HepG2 (cell line): Measurements from ENCODE around the gene RABL6. TPM values are rescaled to one million over a fixed set of nuclear protein-coding genes. Genes with fewer than 3 reads are reported as not detected.

ENCODE experiments used
- ATF4 ChIP-seq, 2 experiments: fragments of 450-650 bp in 1 of 2; sonication (generic) in 1 of 2; formaldehyde crosslinking; IDR thresholded peaks; 2 replicates each; pipeline versions ENCODE4 v1.5.0 to v1.8.0; 2020 to 2022; ENCODE audit warnings: mild to moderate bottlenecking in 1 of 2, missing genetic modification reagents in 1 of 2
- ATF7-NPFF ChIP-seq: sonication (generic); formaldehyde crosslinking; IDR thresholded peaks from 2 replicates; pipeline ENCODE4 v1.8.1; 2023; ENCODE audit warnings: mild to moderate bottlenecking, low read depth, missing genetic modification reagents, moderate library complexity
- IKZF5 ChIP-seq: IDR thresholded peaks from 2 replicates; pipeline ENCODE4 v1.6.1; 2018; ENCODE audit warnings: missing genetic modification reagents, mild to moderate bottlenecking, missing compliant biosample characterization
- MAFG ChIP-seq: sonication (generic); formaldehyde crosslinking; IDR thresholded peaks from 2 replicates; pipeline ENCODE4 v1.5.1; 2020; ENCODE audit warnings: mild to moderate bottlenecking, missing genetic modification reagents
- NFE2 ChIP-seq: sonication (generic); formaldehyde crosslinking; IDR thresholded peaks from 2 replicates; pipeline ENCODE4 v1.4.0; 2020; ENCODE audit warnings: missing genetic modification reagents
- NPAS2 ChIP-seq: sonication (generic); formaldehyde crosslinking; IDR thresholded peaks from 2 replicates; pipeline ENCODE4 v1.8.0; 2022; ENCODE audit warnings: mild to moderate bottlenecking, missing genetic modification reagents, borderline replicate concordance
- RBFOX2 ChIP-seq: fragments of 200-400 bp; formaldehyde crosslinking; IDR thresholded peaks from 2 replicates; pipeline ENCODE4 v1.6.1; 2017; ENCODE audit warnings: low read depth, mild to moderate bottlenecking, low read length
- TCF7 ChIP-seq: sonication (generic); IDR thresholded peaks from 2 replicates; pipeline ENCODE4 v1.6.1; 2016; ENCODE audit warnings: antibody characterized with exemption, low read depth
- THAP8 ChIP-seq: sonication (generic); formaldehyde crosslinking; IDR thresholded peaks from 2 replicates; pipeline ENCODE4 v1.5.1; 2020; ENCODE audit warnings: missing genetic modification reagents, mild to moderate bottlenecking, borderline replicate concordance
- YY1 ChIP-seq: IDR thresholded peaks from 2 replicates; pipeline ENCODE4 v1.6.1; 2011; ENCODE audit warnings: low read length, low read depth, moderate library complexity, mild to moderate bottlenecking; ENCODE audit not compliant: insufficient read depth, insufficient replicate concordance
- ZBTB37 ChIP-seq: sonication (generic); formaldehyde crosslinking; IDR thresholded peaks from 2 replicates; pipeline ENCODE4 v1.4.0; 2020; ENCODE audit warnings: mild to moderate bottlenecking, missing genetic modification reagents
- ZBTB7A ChIP-seq: sonication (generic); formaldehyde crosslinking; IDR thresholded peaks from 2 replicates; pipeline ENCODE4 v1.8.0; 2022; ENCODE audit warnings: mild to moderate bottlenecking, missing genetic modification reagents
- ZFP82 ChIP-seq: sonication (generic); formaldehyde crosslinking; IDR thresholded peaks from 2 replicates; pipeline ENCODE4 v1.5.1; 2020; ENCODE audit warnings: mild to moderate bottlenecking, missing genetic modification reagents, borderline replicate concordance
- ZNF143 ChIP-seq: sonication (generic); formaldehyde crosslinking; IDR thresholded peaks from 2 replicates; pipeline ENCODE4 v1.4.0; 2020; ENCODE audit warnings: missing genetic modification reagents
- ZNF234 ChIP-seq: sonication (generic); formaldehyde crosslinking; conservative IDR thresholded peaks from 2 replicates; pipeline ENCODE4 v1.5.1; 2020; ENCODE audit warnings: mild to moderate bottlenecking, missing genetic modification reagents
- ZNF253 ChIP-seq: sonication (generic); formaldehyde crosslinking; IDR thresholded peaks from 2 replicates; pipeline ENCODE4 v1.8.0; 2022; ENCODE audit warnings: mild to moderate bottlenecking, missing genetic modification reagents, borderline replicate concordance
- ZNF557 ChIP-seq: sonication (generic); formaldehyde crosslinking; IDR thresholded peaks from 2 replicates; pipeline ENCODE4 v1.4.0; 2020; ENCODE audit warnings: missing genetic modification reagents
- ZNF605 ChIP-seq: sonication (generic); formaldehyde crosslinking; IDR thresholded peaks from 2 replicates; pipeline ENCODE4 v1.8.0; 2022; ENCODE audit warnings: mild to moderate bottlenecking, missing genetic modification reagents
- ZNF678 ChIP-seq: sonication (generic); formaldehyde crosslinking; IDR thresholded peaks from 2 replicates; pipeline ENCODE4 v1.4.0; 2020; ENCODE audit warnings: mild to moderate bottlenecking, missing genetic modification reagents
- ZNF883 ChIP-seq: sonication (generic); formaldehyde crosslinking; IDR thresholded peaks from 2 replicates; pipeline ENCODE4 v1.5.1; 2020; ENCODE audit warnings: mild to moderate bottlenecking, missing genetic modification reagents; ENCODE audit errors: not compliant biosample characterization
- ZXDC ChIP-seq: sonication (generic); formaldehyde crosslinking; IDR thresholded peaks from 2 replicates; pipeline ENCODE4 v1.5.0; 2020; ENCODE audit warnings: mild to moderate bottlenecking, missing genetic modification reagents
- polyA plus RNA-seq, 8 experiments: library from polyadenylated mRNA; depleted of rRNA in 3 of 8; stranded (reverse) in 7 of 8; unstranded in 1 of 8; fragments of >200 nt; fragmentation: Illumina TruSeq in 4 of 8; extraction: Trizol in 4 of 8; gene quantifications; 2 replicates each; pipeline versions ENCODE4 v1.2.1 to v1.2.3, GENCODE V29; 2011 to 2016; ENCODE audit warnings: low read depth in 4 of 8, missing spikeins in 1 of 8, mixed read lengths in 1 of 8; ENCODE audit not compliant: insufficient read depth in 1 of 8
- total RNA-seq, 5 experiments: library from RNA; depleted of rRNA; stranded (reverse); fragments of >200 nt; fragmentation: Illumina TruSeq; extraction: Trizol; gene quantifications; 2 replicates each; pipeline ENCODE4 v1.2.3, GENCODE V29; 2016; ENCODE audit warnings: low read depth in 1 of 5

RABL6 gene
- total and polyA plus RNA-seq, 2 of the 13 experiments (the other 11 are each of a cell fraction or from before 2014, with no cell fraction given), result 81.5 to 125 TPM

GRCh38 chr9:136847826-136848392 lies 40.2 kb downstream of the RABL6 start (continued):
- 0 out of 2 replicates have a peak, but pooled peaks have one; percentile 7 for TF ChIP-seq ZXDC (CRISPR knock-in tag)
- TF ChIP-seq ATF4 (CRISPR knock-in tag; IDR thresholded peaks at IDR 0.05), result no peak
- TF ChIP-seq ZNF605 (CRISPR knock-in tag), result no peak; the same call in 1 of the 2 replicates
- peak; percentile 79 for TF ChIP-seq ZBTB7A (CRISPR knock-in tag)
- TF ChIP-seq ZNF883 (CRISPR knock-in tag), result no peak
- TF ChIP-seq THAP8, result peak; percentile 69; the same call in 1 of the 2 replicates
- TF ChIP-seq IKZF5, result peak; percentile 73; the same call in 1 of the 2 replicates
- no peak for TF ChIP-seq NPAS2 (CRISPR knock-in tag)
- TF ChIP-seq ZNF253 (CRISPR knock-in tag), result peak; percentile 53; the same call in 1 of the 2 replicates
- TF ChIP-seq ZNF678 (CRISPR knock-in tag), result 0 out of 2 replicates have a peak, but pooled peaks have one; percentile 18
- TF ChIP-seq ZNF143 (CRISPR knock-in tag), result no peak
- TF ChIP-seq MAFG (CRISPR knock-in tag), result no peak
- TF ChIP-seq RBFOX2, result peak; percentile 96
- no peak for TF ChIP-seq TCF7
- TF ChIP-seq ZNF557 (CRISPR knock-in tag), result 0 out of 2 replicates have a peak, but pooled peaks have one; percentile 49
- TF ChIP-seq NFE2 (CRISPR knock-in tag), result no peak
- peak; percentile 56; the same call in 1 of the 2 replicates for TF ChIP-seq ZNF234 (CRISPR knock-in tag)
- TF ChIP-seq ZBTB37 (CRISPR knock-in tag), result no peak
- TF ChIP-seq ZFP82 (CRISPR knock-in tag), result no peak
- peak; percentile 22 for TF ChIP-seq YY1
- TF ChIP-seq ATF7-NPFF (CRISPR knock-in tag), result peak; percentile 77
